Subcutaneous abdominal adipose tissue (tissue), 5 donors: ENCODE data around the gene USP10.

Source experiments
- H3K27ac ChIP-seq: one replicate; pipeline ENCODE4 v1.7.0; 2013; ENCODE audit warnings: low read depth, mild to moderate bottlenecking, inconsistent platforms, low read length, moderate library complexity
- H3K27me3 ChIP-seq, 5 donors: one replicate each; pipeline ENCODE4 v1.7.0; 2013; ENCODE audit warnings: low read length in 5 of 5, inconsistent platforms in 1 of 5; ENCODE audit not compliant: control insufficient read depth in 5 of 5, insufficient read depth in 4 of 5
- H3K36me3 ChIP-seq, 5 donors: one replicate each; pipeline ENCODE4 v1.7.0; 2013; ENCODE audit warnings: low read length in 5 of 5; ENCODE audit not compliant: control insufficient read depth in 5 of 5, insufficient read depth in 5 of 5
- H3K4me1 ChIP-seq, 5 donors: one replicate each; pipeline ENCODE4 v1.7.0; 2013; ENCODE audit warnings: low read length in 5 of 5, mild to moderate bottlenecking in 3 of 5, moderate library complexity in 1 of 5; ENCODE audit not compliant: control insufficient read depth in 5 of 5, insufficient read depth in 5 of 5
- H3K4me3 ChIP-seq, 5 donors: one replicate each; pipeline ENCODE4 v1.7.0; 2013; ENCODE audit warnings: low read length in 5 of 5, low read depth in 1 of 5
- H3K9ac ChIP-seq, 5 donors: one replicate each; pipeline ENCODE4 v1.7.0; 2013; ENCODE audit warnings: low read length in 5 of 5, mild to moderate bottlenecking in 4 of 5, moderate library complexity in 3 of 5
- H3K9me3 ChIP-seq, 5 donors: one replicate each; pipeline ENCODE4 v1.7.0; 2013; ENCODE audit warnings: low read length in 5 of 5; ENCODE audit not compliant: control insufficient read depth in 5 of 5
- donor health status: healthy.
- donor health status: healthy.
- donor health status: healthy.
- donor health status: healthy.
- donor health status: healthy.

USP10 gene

DNA sequence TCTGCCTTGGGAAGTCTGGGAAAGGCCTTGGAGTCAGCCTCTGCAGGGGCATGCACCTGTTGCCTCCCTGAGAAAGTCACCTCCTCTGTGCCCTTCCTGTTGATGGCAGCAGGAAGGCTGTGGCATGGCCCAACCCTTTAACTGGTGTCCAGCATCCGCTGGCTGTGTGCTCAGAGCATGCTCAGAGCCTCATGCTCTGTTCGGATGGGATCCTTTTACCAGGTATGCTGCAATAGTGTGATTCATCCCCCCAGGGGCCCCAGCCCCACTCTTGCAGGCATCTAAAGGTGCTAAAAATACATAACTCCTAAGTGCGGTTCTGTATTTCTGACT, 26.6 kb upstream of the USP10 start:
- H3K9me3 ChIP-seq, result no peaks in the 10 kb centered on the region
- H3K36me3 ChIP-seq, result peaks cover 0 to 7% (median 0%) of the 10 kb centered on the region in 5 donors
- H3K4me3 ChIP-seq, result no peak overlapping the region
- H3K4me1 ChIP-seq, result no peaks in the 10 kb centered on the region
- H3K27me3 ChIP-seq, result peaks cover 0 to 7% (median 3%) of the 10 kb centered on the region in 5 donors
- H3K27ac ChIP-seq, result no peak overlapping the region
- no peak overlapping the region for H3K9ac ChIP-seq

DNA sequence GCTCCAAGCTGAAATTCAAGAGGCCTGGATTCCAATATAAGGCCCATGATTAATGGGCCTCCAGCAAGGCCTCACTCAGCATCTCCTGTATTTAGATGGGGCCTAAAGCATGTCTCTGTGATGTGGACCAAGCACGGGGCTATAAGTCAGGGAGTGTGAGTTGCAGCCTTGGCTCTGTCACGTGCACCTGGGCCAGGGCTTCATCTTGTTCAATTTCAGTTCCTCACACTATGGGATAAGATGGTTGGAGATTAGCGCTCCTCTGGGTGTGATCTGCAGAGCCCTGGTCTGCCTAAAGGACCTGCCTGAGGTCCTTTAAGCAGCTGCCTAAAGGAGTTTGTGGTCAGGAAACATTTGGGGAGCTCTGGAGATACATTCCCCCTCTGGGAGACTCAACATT, 26.2 kb upstream of the USP10 start:
- Histone ChIP-seq H3K36me3 (peaks cover 0 to 3% (median 0%) of the 10 kb centered on the region in 5 donors), H3K27ac (no peak overlapping the region), H3K4me3 (no peak overlapping the region), H3K9me3 (no peaks in the 10 kb centered on the region), H3K27me3 (peaks cover 0 to 8% (median 3%) of the 10 kb centered on the region in 5 donors), H3K4me1 (no peaks in the 10 kb centered on the region), H3K9ac (no peak overlapping the region)

DNA sequence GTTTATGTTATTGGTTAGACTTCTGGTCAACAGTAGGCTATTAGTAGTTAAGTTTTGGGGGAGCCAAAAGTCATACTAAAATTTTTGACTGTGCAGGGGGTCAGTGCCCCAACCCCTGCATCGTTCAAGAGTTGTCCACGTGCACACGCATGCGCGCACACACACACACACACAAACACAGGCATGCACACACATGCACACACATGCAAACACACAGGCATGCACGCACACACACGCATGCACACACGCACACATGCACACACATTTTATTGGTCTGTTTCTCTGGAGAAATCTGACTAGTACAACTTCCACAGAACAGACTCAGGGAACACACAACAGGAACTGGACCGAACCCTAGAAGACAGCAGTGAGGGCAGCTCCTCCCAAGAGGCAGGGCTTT, 24.4 kb upstream of the USP10 start:
- H3K4me3 ChIP-seq, result no peak overlapping the region
- no peak overlapping the region for H3K27ac ChIP-seq
- no peaks in the 10 kb centered on the region for H3K36me3 ChIP-seq
- H3K9me3 ChIP-seq, result no peaks in the 10 kb centered on the region
- H3K9ac ChIP-seq, result no peak overlapping the region
- no peaks in the 10 kb centered on the region for H3K4me1 ChIP-seq
- peaks cover 0 to 11% (median 3%) of the 10 kb centered on the region in 5 donors for H3K27me3 ChIP-seq

- Histone ChIP-seq H3K4me1 (no peaks in the 10 kb centered on the region), H3K4me3 (no peak overlapping the region), H3K27ac (no peak overlapping the region), H3K36me3 (no peaks in the 10 kb centered on the region), H3K9ac (no peak overlapping the region), H3K9me3 (no peaks in the 10 kb centered on the region), H3K27me3 (peaks cover 0 to 11% (median 3%) of the 10 kb centered on the region in 5 donors)
Observed at GRCh38 chr16:84675884-84676283, 23.9 kb upstream of the USP10 start.

DNA sequence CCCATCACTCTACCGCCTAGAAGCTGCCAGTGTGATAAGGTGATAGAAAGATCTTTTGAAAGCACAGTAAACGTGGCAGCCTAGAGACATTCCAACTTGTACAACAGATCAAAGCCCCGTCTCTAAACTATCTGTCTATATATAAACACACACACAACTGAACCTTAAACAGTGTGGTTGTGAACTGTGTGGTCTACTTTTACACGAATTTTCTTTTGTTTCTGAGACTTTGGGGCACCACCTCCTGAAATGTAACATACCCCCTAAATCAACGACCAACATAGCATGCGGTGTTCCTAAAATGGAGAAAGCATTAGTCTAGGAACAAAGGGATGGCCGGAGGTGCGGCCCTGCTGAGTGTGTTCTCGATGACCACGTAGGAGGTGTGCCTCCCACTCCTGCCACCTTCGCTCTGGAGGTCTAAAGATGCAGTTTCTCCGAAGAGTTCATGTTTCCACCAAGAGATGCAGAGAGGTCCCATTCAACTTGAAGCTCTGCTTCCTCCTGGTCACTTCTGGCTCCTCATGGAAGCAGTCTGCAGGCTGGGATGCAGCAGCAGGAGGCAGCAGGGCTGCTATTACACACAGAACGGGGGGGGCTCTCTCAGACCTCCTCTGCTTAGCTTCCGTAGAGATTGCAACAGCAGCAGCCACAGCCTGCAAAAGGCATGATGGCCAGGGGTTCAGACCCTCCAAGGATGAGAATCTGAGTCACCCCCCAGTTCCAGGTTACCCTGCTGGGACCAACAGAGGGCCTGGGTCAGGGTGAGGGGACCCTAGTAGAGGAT, 22.6 kb upstream of the USP10 start:
- no peaks in the 10 kb centered on the region for H3K36me3 ChIP-seq
- H3K9ac ChIP-seq, result no peak overlapping the region
- H3K27ac ChIP-seq, result no peak overlapping the region
- H3K27me3 ChIP-seq, result peaks cover 0 to 11% (median 3%) of the 10 kb centered on the region in 5 donors
- no peak overlapping the region for H3K4me3 ChIP-seq
- H3K9me3 ChIP-seq, result no peaks in the 10 kb centered on the region
- no peaks in the 10 kb centered on the region for H3K4me1 ChIP-seq

GRCh38 chr16:84677849-84678248, 22.0 kb upstream of the USP10 start:
- Histone ChIP-seq H3K27ac (no peak overlapping the region), H3K36me3 (no peaks in the 10 kb centered on the region), H3K4me1 (no peaks in the 10 kb centered on the region), H3K4me3 (no peak overlapping the region), H3K9ac (no peak overlapping the region), H3K27me3 (peaks cover 0 to 11% (median 3%) of the 10 kb centered on the region in 5 donors), H3K9me3 (no peaks in the 10 kb centered on the region)

DNA sequence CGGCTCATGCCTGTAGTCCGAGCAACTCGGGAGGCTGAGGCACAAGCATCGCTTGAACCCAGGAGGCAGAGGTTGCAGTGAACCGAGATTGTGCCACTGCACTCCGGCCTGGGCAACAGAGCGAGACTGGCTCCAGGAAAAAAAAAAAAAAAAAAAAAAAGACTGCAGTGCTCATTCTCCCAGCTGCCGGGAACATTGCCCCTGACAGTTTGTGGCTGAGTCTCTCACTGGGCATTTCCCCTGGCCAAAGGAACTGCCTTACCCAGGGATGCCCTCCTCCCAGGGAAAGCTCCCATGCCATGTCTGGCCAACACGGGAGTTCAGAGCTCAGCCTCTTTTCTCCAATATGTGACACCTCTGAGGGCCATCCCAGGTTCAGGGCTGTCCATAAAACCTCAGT, 21.3 kb upstream of the USP10 start:
- no peak overlapping the region for H3K27ac ChIP-seq
- H3K27me3 ChIP-seq, result peaks cover 0 to 11% (median 3%) of the 10 kb centered on the region in 5 donors
- no peaks in the 10 kb centered on the region for H3K9me3 ChIP-seq
- H3K9ac ChIP-seq, result no peak overlapping the region
- H3K4me1 ChIP-seq, result no peaks in the 10 kb centered on the region
- no peak overlapping the region for H3K4me3 ChIP-seq
- H3K36me3 ChIP-seq, result no peaks in the 10 kb centered on the region

DNA sequence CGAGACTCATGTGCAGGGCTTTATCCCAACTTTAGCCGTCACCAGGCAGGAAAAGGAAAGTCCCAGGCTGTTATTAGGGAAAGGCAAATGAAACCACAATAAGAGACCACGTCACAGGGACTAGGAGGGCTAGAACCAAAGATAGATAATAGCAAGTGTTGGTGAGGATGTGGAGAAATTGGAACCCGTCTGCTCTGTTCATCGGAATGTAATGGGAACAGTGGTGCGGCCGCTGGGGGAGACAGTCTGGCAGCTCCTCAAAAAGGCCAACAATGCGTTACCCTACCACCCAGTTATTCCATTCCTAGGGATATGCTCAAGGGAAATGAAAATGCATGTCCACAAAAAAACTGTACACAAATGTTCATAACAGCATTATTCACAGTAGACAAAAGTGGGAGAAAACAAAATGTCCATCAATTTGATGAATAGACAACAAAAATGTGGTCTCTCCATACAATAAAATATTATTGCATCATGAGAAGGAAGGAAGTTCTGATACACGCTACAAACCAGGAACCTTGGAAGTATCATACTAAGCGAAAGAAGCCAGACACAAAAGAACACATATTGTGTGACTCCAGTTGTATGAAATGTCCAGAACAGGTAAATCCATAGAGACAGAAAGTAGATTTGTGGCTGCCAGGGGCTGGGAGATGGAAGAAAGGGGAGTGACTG, 19.5 kb upstream of the USP10 start:
- Histone ChIP-seq H3K27me3 (peaks cover 3 to 11% (median 5%) of the 10 kb centered on the region in 5 donors), H3K36me3 (no peaks in the 10 kb centered on the region), H3K4me1 (no peaks in the 10 kb centered on the region), H3K27ac (no peak overlapping the region), H3K9me3 (no peaks in the 10 kb centered on the region), H3K9ac (no peak overlapping the region), H3K4me3 (no peak overlapping the region)

DNA sequence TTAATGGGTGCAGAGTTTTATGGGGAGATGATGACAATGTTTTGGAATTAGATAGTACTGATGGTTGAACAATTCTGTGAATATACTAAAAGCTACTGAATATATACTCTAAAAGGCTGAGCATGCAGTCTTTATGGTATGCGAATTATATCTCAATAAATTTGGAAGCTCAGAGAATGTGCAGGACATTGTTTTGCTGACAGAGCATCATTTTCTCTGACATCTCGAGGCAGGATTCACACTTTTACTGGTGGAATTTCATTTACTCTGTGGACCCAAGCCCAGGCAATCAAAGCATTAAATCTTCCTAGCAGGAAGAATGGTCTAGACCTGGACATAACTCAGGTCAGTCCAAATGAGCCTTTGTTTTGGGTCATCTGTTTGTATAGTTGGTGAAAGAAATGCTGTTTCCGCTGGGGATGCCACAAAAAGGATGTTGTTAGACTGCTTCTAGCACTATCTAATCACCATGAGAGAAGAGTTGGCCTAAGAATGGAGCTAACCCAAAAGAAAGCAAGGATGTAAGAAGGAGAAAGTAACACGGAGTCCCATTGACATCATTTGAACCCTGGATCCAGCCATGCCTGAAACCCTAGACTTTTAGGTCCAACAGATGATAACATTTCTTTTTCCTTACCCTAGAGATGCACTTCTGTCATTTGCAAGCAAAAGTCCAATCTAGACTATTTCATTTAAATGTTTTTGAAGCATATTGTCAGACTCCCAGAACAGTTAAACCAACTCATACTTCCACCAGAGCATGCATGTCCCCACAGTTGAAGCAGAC, 18.8 kb upstream of the USP10 start:
- no peaks in the 10 kb centered on the region for H3K36me3 ChIP-seq
- H3K27ac ChIP-seq, result no peak overlapping the region
- no peak overlapping the region for H3K9ac ChIP-seq
- peaks cover 3 to 11% (median 5%) of the 10 kb centered on the region in 5 donors for H3K27me3 ChIP-seq
- no peak overlapping the region for H3K4me3 ChIP-seq
- no peaks in the 10 kb centered on the region for H3K9me3 ChIP-seq
- H3K4me1 ChIP-seq, result no peaks in the 10 kb centered on the region
